HEK293 (cell line): ENCODE results near the gene LAMC3.

Source experiments
- EGR2 ChIP-seq: fragments of 450-650 bp; formaldehyde crosslinking; IDR thresholded peaks from 2 replicates; pipeline ENCODE4 v1.5.1; 2016; ENCODE audit warnings: low read depth, missing biosample characterization, missing genetic modification characterization
- GLI4 ChIP-seq: fragments of 450-650 bp; formaldehyde crosslinking; IDR thresholded peaks from 2 replicates; pipeline ENCODE4 v1.5.1; 2016; ENCODE audit warnings: missing biosample characterization, missing genetic modification characterization
- KLF1 ChIP-seq: fragments of 450-650 bp; formaldehyde crosslinking; IDR thresholded peaks from 2 replicates; pipeline ENCODE4 v1.5.1; 2016; ENCODE audit warnings: missing biosample characterization, missing genetic modification characterization
- KLF8 ChIP-seq: fragments of 450-650 bp; formaldehyde crosslinking; IDR thresholded peaks from 2 replicates; pipeline ENCODE4 v1.5.1; 2016; ENCODE audit warnings: missing biosample characterization, missing genetic modification characterization
- MEIS1 ChIP-seq: sonication (generic); formaldehyde crosslinking; IDR thresholded peaks from 2 replicates; pipeline ENCODE4 v1.8.1; 2022; ENCODE audit warnings: missing genetic modification reagents, mild to moderate bottlenecking, borderline replicate concordance
- MZF1 ChIP-seq: fragments of 450-650 bp; formaldehyde crosslinking; IDR thresholded peaks from 2 replicates; pipeline ENCODE4 v1.5.1; 2017; ENCODE audit warnings: missing biosample characterization, missing genetic modification characterization, borderline replicate concordance
- OVOL3 ChIP-seq: fragments of 450-650 bp; formaldehyde crosslinking; IDR thresholded peaks from 2 replicates; pipeline ENCODE4 v1.5.1; 2016; ENCODE audit warnings: missing biosample characterization, missing genetic modification characterization
- PRDM2 ChIP-seq: fragments of 450-650 bp; formaldehyde crosslinking; IDR thresholded peaks from 2 replicates; pipeline ENCODE4 v1.5.1; 2016; ENCODE audit warnings: missing biosample characterization, missing genetic modification characterization, borderline replicate concordance
- SCRT2 ChIP-seq: fragments of 450-650 bp; formaldehyde crosslinking; IDR thresholded peaks from 2 replicates; pipeline ENCODE4 v1.5.1; 2016; ENCODE audit warnings: missing biosample characterization, missing genetic modification characterization
- SP2 ChIP-seq: fragments of 450-650 bp; formaldehyde crosslinking; IDR thresholded peaks from 2 replicates; pipeline ENCODE4 v1.5.1; 2016; ENCODE audit warnings: missing biosample characterization, missing genetic modification characterization
- ZBTB11 ChIP-seq: fragments of 450-650 bp; formaldehyde crosslinking; conservative IDR thresholded peaks from 2 replicates; pipeline ENCODE4 v1.5.1; 2016; ENCODE audit warnings: low read depth, missing biosample characterization, missing genetic modification characterization
- ZIC2 ChIP-seq: fragments of 450-650 bp; formaldehyde crosslinking; IDR thresholded peaks from 2 replicates; pipeline ENCODE4 v1.5.1; 2016; ENCODE audit warnings: missing biosample characterization, missing genetic modification characterization
- ZNF114 ChIP-seq: fragments of 450-650 bp; formaldehyde crosslinking; IDR thresholded peaks from 2 replicates; pipeline ENCODE4 v1.5.0; 2017; ENCODE audit warnings: missing biosample characterization, missing genetic modification characterization
- ZNF174 ChIP-seq: fragments of 450-650 bp; formaldehyde crosslinking; IDR thresholded peaks from 2 replicates; pipeline ENCODE4 v1.5.0; 2017; ENCODE audit warnings: missing biosample characterization, mild to moderate bottlenecking, missing genetic modification characterization
- ZNF202 ChIP-seq: fragments of 450-650 bp; formaldehyde crosslinking; IDR thresholded peaks from 2 replicates; pipeline ENCODE4 v1.5.1; 2016; ENCODE audit warnings: missing biosample characterization, missing genetic modification characterization, borderline replicate concordance
- ZNF274 ChIP-seq, 2 experiments: fragments of 200-500 bp in 1 of 2; fragments of 450-650 bp in 1 of 2; sonication (Bioruptor generic) in 1 of 2; formaldehyde crosslinking in 1 of 2; IDR thresholded peaks; 2 replicates each; pipeline versions ENCODE4 v1.5.1 to v1.6.1; 2014 to 2016; ENCODE audit warnings: borderline replicate concordance in 1 of 2, inconsistent platforms in 1 of 2, low read length in 1 of 2, missing biosample characterization in 1 of 2, missing genetic modification characterization in 1 of 2
- ZNF394 ChIP-seq: fragments of 450-650 bp; formaldehyde crosslinking; IDR thresholded peaks from 2 replicates; pipeline ENCODE4 v1.5.1; 2016; ENCODE audit warnings: missing biosample characterization, missing genetic modification characterization, mild to moderate bottlenecking, moderate library complexity, borderline replicate concordance
- ZNF513 ChIP-seq: fragments of 450-650 bp; IDR thresholded peaks from 2 replicates; pipeline ENCODE4 v1.5.1; 2018; ENCODE audit warnings: missing biosample characterization, missing genetic modification characterization
- ZNF629 ChIP-seq: fragments of 450-650 bp; formaldehyde crosslinking; IDR thresholded peaks from 2 replicates; pipeline ENCODE4 v1.5.1; 2017; ENCODE audit warnings: missing biosample characterization, missing genetic modification characterization
- ZNF645 ChIP-seq: fragments of 450-650 bp; formaldehyde crosslinking; IDR thresholded peaks from 2 replicates; pipeline ENCODE4; 2016; ENCODE audit warnings: missing biosample characterization, missing genetic modification characterization
- ZNF654 ChIP-seq: fragments of 450-650 bp; formaldehyde crosslinking; IDR thresholded peaks from 2 replicates; pipeline ENCODE4 v1.5.1; 2016; ENCODE audit warnings: low read depth, missing biosample characterization, missing genetic modification characterization
- ZNF704 ChIP-seq: fragments of 450-650 bp; formaldehyde crosslinking; IDR thresholded peaks from 2 replicates; pipeline ENCODE4 v1.5.1; 2016; ENCODE audit warnings: missing biosample characterization, missing genetic modification characterization
- ZNF776 ChIP-seq: fragments of 450-650 bp; formaldehyde crosslinking; IDR thresholded peaks from 2 replicates; pipeline ENCODE4 v1.5.0; 2017; ENCODE audit warnings: missing biosample characterization, missing genetic modification characterization, borderline replicate concordance
- ZNF792 ChIP-seq: fragments of 450-650 bp; formaldehyde crosslinking; IDR thresholded peaks from 2 replicates; pipeline ENCODE4 v1.5.1; 2016; ENCODE audit warnings: missing biosample characterization, missing genetic modification characterization
- ZNF843 ChIP-seq: fragments of 450-650 bp; formaldehyde crosslinking; IDR thresholded peaks from 2 replicates; pipeline ENCODE4 v1.5.1; 2016; ENCODE audit warnings: missing biosample characterization, missing genetic modification characterization

LAMC3 gene

GRCh38 chr9:131096269-131097125, 87.5 kb downstream of the LAMC3 start, which contains the start of gene AIF1L (continued):
- TF ChIP-seq PRDM2 (tag by site-specific recombination) (no peak), MEIS1 (CRISPR knock-in tag) (no peak), ZNF792 (tag by site-specific recombination) (no peak), EGR2 (tag by site-specific recombination) (peak; percentile 97), KLF8 (tag by site-specific recombination) (peak; percentile 58; the same call in 1 of the 2 replicates), SP2 (tag by site-specific recombination) (peak; percentile 92), ZNF174 (tag by site-specific recombination) (no peak), ZNF704 (tag by site-specific recombination) (no peak), ZBTB11 (tag by site-specific recombination) (no peak), SCRT2 (tag by site-specific recombination) (peak; percentile 98), ZNF114 (tag by site-specific recombination) (no peak), ZNF394 (tag by site-specific recombination) (no peak), OVOL3 (tag by site-specific recombination) (no peak), ZNF513 (no peak), ZNF274 (IDR thresholded peaks at IDR 0.05; ENCODE audit: low read length) (no peak), ZNF274 (tag by site-specific recombination; IDR thresholded peaks at IDR 0.05; ENCODE audit: borderline replicate concordance) (no peak), MZF1 (tag by site-specific recombination) (0 out of 2 replicates have a peak, but pooled peaks have one; percentile 33), KLF1 (tag by site-specific recombination) (peak; percentile 8; the same call in 1 of the 2 replicates), ZNF776 (tag by site-specific recombination) (no peak), GLI4 (tag by site-specific recombination) (no peak), ZNF629 (tag by site-specific recombination) (0 out of 2 replicates have a peak, but pooled peaks have one; percentile 25), ZIC2 (tag by site-specific recombination) (0 out of 2 replicates have a peak, but pooled peaks have one; percentile 38), ZNF645 (tag by site-specific recombination) (no peak), ZNF202 (tag by site-specific recombination) (no peak), ZNF654 (tag by site-specific recombination) (no peak), ZNF843 (no peak)
